Measurements from ENCODE around the gene SIX4.

Gene SIX4

GRCh38 chr14:60760209-60760608, 36.1 kb upstream of the SIX4 start:
- Mint-ChIP-seq H3K27ac (peak overlapping the region in 2 of 3 experiments; percentile 39 to 64), H3K27me3 (ENCODE audit: low read depth) (no peaks in the 10 kb centered on the region)

GRCh38 chr14:60758885-60759284, 34.7 kb upstream of the SIX4 start:
- Mint-ChIP-seq H3K36me3 (ENCODE audit: low read depth) (no peaks in the 10 kb centered on the region), H3K9me3 (no peaks in the 10 kb centered on the region), H3K27ac (peak overlapping the region; percentile 60 to 84 (median 74)), H3K4me3 (peak overlapping the region in 1 of 3 experiments; percentile 31), H3K4me1 (peaks cover 66% of the 10 kb centered on the region), H3K27me3 (ENCODE audit: low read depth) (no peaks in the 10 kb centered on the region)
- TF ChIP-seq CTCF (IDR thresholded peaks at IDR 0.05; ENCODE audit: unreplicated experiment in 3 of 3): no peak

More at GRCh38 chr14:60760209-60760608, 36.1 kb upstream of the SIX4 start:
- TF ChIP-seq CTCF (IDR thresholded peaks at IDR 0.05; ENCODE audit: unreplicated experiment in 3 of 3): no peak
- peaks cover 4% of the 10 kb centered on the region for H3K36me3 Mint-ChIP-seq (ENCODE audit: low read depth)
- H3K9me3 Mint-ChIP-seq: no peaks in the 10 kb centered on the region
- no peak overlapping the region for H3K4me3 Mint-ChIP-seq
- H3K4me1 Mint-ChIP-seq: peaks cover 66% of the 10 kb centered on the region

- Mint-ChIP-seq H3K9me3 (no peaks in the 10 kb centered on the region), H3K27me3 (ENCODE audit: low read depth) (no peaks in the 10 kb centered on the region), H3K27ac (peak overlapping the region in 2 of 3 experiments; percentile 32 to 84), H3K36me3 (ENCODE audit: low read depth) (peaks cover 6% of the 10 kb centered on the region), H3K4me3 (no peak overlapping the region), H3K4me1 (peaks cover 66% of the 10 kb centered on the region)
- no peak for TF ChIP-seq CTCF (IDR thresholded peaks at IDR 0.05; ENCODE audit: unreplicated experiment in 3 of 3)
Measured at GRCh38 chr14:60757567-60758002, 33.4 kb upstream of the SIX4 start.

GRCh38 chr14:60756847-60757246, 32.7 kb upstream of the SIX4 start:
- H3K27ac Mint-ChIP-seq: peak overlapping the region; percentile 40 to 84 (median 54)
- H3K4me3 Mint-ChIP-seq: no peak overlapping the region
- H3K36me3 Mint-ChIP-seq (ENCODE audit: low read depth): peaks cover 6% of the 10 kb centered on the region
- TF ChIP-seq CTCF (IDR thresholded peaks at IDR 0.05; ENCODE audit: unreplicated experiment in 3 of 3): no peak
- H3K9me3 Mint-ChIP-seq: no peaks in the 10 kb centered on the region
- H3K27me3 Mint-ChIP-seq (ENCODE audit: low read depth): no peaks in the 10 kb centered on the region
- H3K4me1 Mint-ChIP-seq: peaks cover 61% of the 10 kb centered on the region

- no peak overlapping the region for H3K27ac Mint-ChIP-seq
- H3K9me3 Mint-ChIP-seq: no peaks in the 10 kb centered on the region
- H3K27me3 Mint-ChIP-seq (ENCODE audit: low read depth): no peaks in the 10 kb centered on the region
- H3K4me1 Mint-ChIP-seq: peaks cover 29% of the 10 kb centered on the region
- peaks cover 6% of the 10 kb centered on the region for H3K36me3 Mint-ChIP-seq (ENCODE audit: low read depth)
- H3K4me3 Mint-ChIP-seq: no peak overlapping the region
- no peak for TF ChIP-seq CTCF (IDR thresholded peaks at IDR 0.05; ENCODE audit: unreplicated experiment in 3 of 3)
Measured at GRCh38 chr14:60753264-60754119, 29.3 kb upstream of the SIX4 start.

GRCh38 chr14:60744566-60744965, 20.4 kb upstream of the SIX4 start:
- H3K9me3 Mint-ChIP-seq: peaks cover 6% of the 10 kb centered on the region
- no peak overlapping the region for H3K27ac Mint-ChIP-seq
- H3K27me3 Mint-ChIP-seq (ENCODE audit: low read depth): no peaks in the 10 kb centered on the region
- H3K4me1 Mint-ChIP-seq: no peaks in the 10 kb centered on the region
- H3K4me3 Mint-ChIP-seq: no peak overlapping the region
- peaks cover 28% of the 10 kb centered on the region for H3K36me3 Mint-ChIP-seq (ENCODE audit: low read depth)
- TF ChIP-seq CTCF (IDR thresholded peaks at IDR 0.05; ENCODE audit: unreplicated experiment in 3 of 3): no peak
